Measurements from ENCODE around the gene CLRN3. TPM values are rescaled to one million over a fixed set of nuclear protein-coding genes. Genes with fewer than 3 reads are reported as not detected.

CLRN3 gene
- polyA plus RNA-seq, 2 donors = not detected

GRCh38 chr10:127853868-127854768, 38.6 kb downstream of the CLRN3 start:
- 32 to 38% methylated on average over 19 of the region's 19 CpGs for WGBS, 2 donors
- H3K4me3 ChIP-seq (ENCODE audit: low read depth in 1 of 2, low read length in 2 of 2) = no peak overlapping the region
- no peaks in the 10 kb centered on the region for H3K9me3 ChIP-seq (ENCODE audit: control insufficient read depth in 2 of 2, insufficient read depth in 1 of 2, low read depth in 1 of 2, low read length in 1 of 2)
- H3K4me1 ChIP-seq (ENCODE audit: control insufficient read depth in 2 of 2, insufficient read depth in 2 of 2, low read length in 1 of 2) = no peaks in the 10 kb centered on the region
- no peaks in the 10 kb centered on the region for H3K36me3 ChIP-seq (ENCODE audit: control insufficient read depth in 2 of 2, insufficient read depth in 2 of 2, low read length in 1 of 2)
- H3K27ac ChIP-seq (ENCODE audit: low read depth in 2 of 2, low read length in 1 of 2) = no peak overlapping the region
- no peaks in the 10 kb centered on the region for H3K27me3 ChIP-seq (ENCODE audit: control insufficient read depth in 1 of 2, insufficient read depth in 2 of 2, low read length in 2 of 2)

- Histone ChIP-seq H3K36me3 (ENCODE audit: control insufficient read depth in 2 of 2, insufficient read depth in 2 of 2, low read length in 1 of 2) (no peaks in the 10 kb centered on the region), H3K9me3 (ENCODE audit: control insufficient read depth in 2 of 2, insufficient read depth in 1 of 2, low read depth in 1 of 2, low read length in 1 of 2) (no peaks in the 10 kb centered on the region), H3K27ac (ENCODE audit: low read depth in 2 of 2, low read length in 1 of 2) (no peak overlapping the region), H3K4me3 (ENCODE audit: low read depth in 1 of 2, low read length in 2 of 2) (no peak overlapping the region), H3K27me3 (ENCODE audit: control insufficient read depth in 1 of 2, insufficient read depth in 2 of 2, low read length in 2 of 2) (no peaks in the 10 kb centered on the region), H3K4me1 (ENCODE audit: control insufficient read depth in 2 of 2, insufficient read depth in 2 of 2, low read length in 1 of 2) (no peaks in the 10 kb centered on the region)
- WGBS, 2 donors = 76 to 82% methylated on average over 7 of the region's 7 CpGs
These were observed 40.3 kb downstream of the CLRN3 start for GRCh38 chr10:127852456-127852855.

DNA sequence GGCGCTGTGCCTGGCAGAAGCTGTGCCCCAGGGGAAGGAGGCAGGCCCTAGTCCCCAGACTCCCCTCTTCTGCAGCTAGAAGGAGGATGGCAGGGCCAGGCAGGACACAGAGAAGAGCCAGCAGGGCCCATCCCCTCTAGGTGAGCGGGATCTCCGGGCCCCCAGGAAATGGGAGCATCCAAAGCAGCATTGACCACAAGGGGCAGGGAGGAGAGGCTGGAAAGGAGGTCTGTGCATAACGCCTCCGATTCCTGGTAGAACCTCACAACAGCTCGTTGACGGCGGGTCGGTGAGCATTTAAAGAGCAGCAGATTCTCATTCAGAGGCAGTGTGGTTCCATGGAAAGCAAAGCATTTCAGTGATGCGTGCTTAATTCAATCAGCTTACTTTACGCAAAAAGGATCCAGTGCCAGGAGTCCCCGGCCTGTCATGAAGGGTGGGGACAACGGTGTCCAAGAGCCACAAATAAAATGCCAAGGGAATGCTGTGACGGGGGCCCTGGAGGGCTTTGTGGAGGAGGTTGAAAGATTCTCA, 41.0 kb downstream of the CLRN3 start:
- Histone ChIP-seq H3K9me3 (ENCODE audit: control insufficient read depth in 2 of 2, insufficient read depth in 1 of 2, low read depth in 1 of 2, low read length in 1 of 2) (no peaks in the 10 kb centered on the region), H3K27ac (ENCODE audit: low read depth in 2 of 2, low read length in 1 of 2) (no peak overlapping the region), H3K4me3 (ENCODE audit: low read depth in 1 of 2, low read length in 2 of 2) (no peak overlapping the region), H3K27me3 (ENCODE audit: control insufficient read depth in 1 of 2, insufficient read depth in 2 of 2, low read length in 2 of 2) (no peaks in the 10 kb centered on the region), H3K36me3 (ENCODE audit: control insufficient read depth in 2 of 2, insufficient read depth in 2 of 2, low read length in 1 of 2) (no peaks in the 10 kb centered on the region), H3K4me1 (ENCODE audit: control insufficient read depth in 2 of 2, insufficient read depth in 2 of 2, low read length in 1 of 2) (no peaks in the 10 kb centered on the region)
- 83 to 85% methylated on average over 14 of the region's 14 CpGs for WGBS, 2 donors

DNA sequence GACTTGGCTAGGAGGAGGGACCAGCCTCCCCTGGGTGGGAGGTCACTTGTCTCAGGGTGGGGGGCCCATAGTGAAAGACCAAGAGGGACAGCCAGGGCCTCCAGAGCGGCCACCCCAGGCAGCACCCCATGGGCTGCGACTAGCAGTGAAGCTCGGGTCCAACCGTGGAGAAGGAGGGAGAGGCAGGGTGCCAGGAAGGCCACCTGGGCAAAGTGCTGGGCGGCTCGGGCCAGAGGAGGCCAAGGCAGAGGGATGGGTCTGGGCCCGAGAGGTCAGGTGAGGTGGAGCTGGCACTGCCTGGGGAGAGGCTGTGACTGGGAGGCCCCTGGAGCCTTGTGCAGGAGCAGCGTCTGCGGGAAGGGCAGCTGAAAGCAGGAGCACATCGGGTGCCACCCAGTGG, 41.8 kb downstream of the CLRN3 start:
- no peaks in the 10 kb centered on the region for H3K9me3 ChIP-seq (ENCODE audit: control insufficient read depth in 2 of 2, insufficient read depth in 1 of 2, low read depth in 1 of 2, low read length in 1 of 2)
- no peaks in the 10 kb centered on the region for H3K36me3 ChIP-seq (ENCODE audit: control insufficient read depth in 2 of 2, insufficient read depth in 2 of 2, low read length in 1 of 2)
- H3K4me3 ChIP-seq (ENCODE audit: low read depth in 1 of 2, low read length in 2 of 2) = no peak overlapping the region
- no peak overlapping the region for H3K27ac ChIP-seq (ENCODE audit: low read depth in 2 of 2, low read length in 1 of 2)
- WGBS, 2 donors = 77% methylated on average over 10 of the region's 10 CpGs
- H3K27me3 ChIP-seq (ENCODE audit: control insufficient read depth in 1 of 2, insufficient read depth in 2 of 2, low read length in 2 of 2) = no peaks in the 10 kb centered on the region
- no peaks in the 10 kb centered on the region for H3K4me1 ChIP-seq (ENCODE audit: control insufficient read depth in 2 of 2, insufficient read depth in 2 of 2, low read length in 1 of 2)

- Histone ChIP-seq H3K9me3 (ENCODE audit: control insufficient read depth in 2 of 2, insufficient read depth in 1 of 2, low read depth in 1 of 2, low read length in 1 of 2) (no peaks in the 10 kb centered on the region), H3K36me3 (ENCODE audit: control insufficient read depth in 2 of 2, insufficient read depth in 2 of 2, low read length in 1 of 2) (no peaks in the 10 kb centered on the region), H3K4me3 (ENCODE audit: low read depth in 1 of 2, low read length in 2 of 2) (no peak overlapping the region), H3K27me3 (ENCODE audit: control insufficient read depth in 1 of 2, insufficient read depth in 2 of 2, low read length in 2 of 2) (no peaks in the 10 kb centered on the region), H3K27ac (ENCODE audit: low read depth in 2 of 2, low read length in 1 of 2) (no peak overlapping the region), H3K4me1 (ENCODE audit: control insufficient read depth in 2 of 2, insufficient read depth in 2 of 2, low read length in 1 of 2) (no peaks in the 10 kb centered on the region)
- WGBS, 2 donors = 40 to 50% methylated on average over 8 of the region's 8 CpGs
These were observed 42.8 kb downstream of the CLRN3 start for GRCh38 chr10:127849921-127850320.

GRCh38 chr10:127849224-127849623, 43.5 kb downstream of the CLRN3 start:
- H3K9me3 ChIP-seq (ENCODE audit: control insufficient read depth in 2 of 2, insufficient read depth in 1 of 2, low read depth in 1 of 2, low read length in 1 of 2) = no peaks in the 10 kb centered on the region
- H3K27me3 ChIP-seq (ENCODE audit: control insufficient read depth in 1 of 2, insufficient read depth in 2 of 2, low read length in 2 of 2) = no peaks in the 10 kb centered on the region
- H3K4me3 ChIP-seq (ENCODE audit: low read depth in 1 of 2, low read length in 2 of 2) = no peak overlapping the region
- no peak overlapping the region for H3K27ac ChIP-seq (ENCODE audit: low read depth in 2 of 2, low read length in 1 of 2)
- no peaks in the 10 kb centered on the region for H3K4me1 ChIP-seq (ENCODE audit: control insufficient read depth in 2 of 2, insufficient read depth in 2 of 2, low read length in 1 of 2)
- WGBS, 2 donors = 88 to 94% methylated on average over 8 of the region's 8 CpGs
- H3K36me3 ChIP-seq (ENCODE audit: control insufficient read depth in 2 of 2, insufficient read depth in 2 of 2, low read length in 1 of 2) = no peaks in the 10 kb centered on the region

GRCh38 chr10:127848226-127848625, 44.5 kb downstream of the CLRN3 start:
- Histone ChIP-seq H3K4me1 (ENCODE audit: control insufficient read depth in 2 of 2, insufficient read depth in 2 of 2, low read length in 1 of 2) (no peaks in the 10 kb centered on the region), H3K9me3 (ENCODE audit: control insufficient read depth in 2 of 2, insufficient read depth in 1 of 2, low read depth in 1 of 2, low read length in 1 of 2) (no peaks in the 10 kb centered on the region), H3K36me3 (ENCODE audit: control insufficient read depth in 2 of 2, insufficient read depth in 2 of 2, low read length in 1 of 2) (no peaks in the 10 kb centered on the region), H3K27me3 (ENCODE audit: control insufficient read depth in 1 of 2, insufficient read depth in 2 of 2, low read length in 2 of 2) (no peaks in the 10 kb centered on the region), H3K27ac (ENCODE audit: low read depth in 2 of 2, low read length in 1 of 2) (no peak overlapping the region), H3K4me3 (ENCODE audit: low read depth in 1 of 2, low read length in 2 of 2) (no peak overlapping the region)
- WGBS, 2 donors = 80 to 84% methylated on average over 6 of the region's 6 CpGs

- no peaks in the 10 kb centered on the region for H3K27me3 ChIP-seq (ENCODE audit: control insufficient read depth in 1 of 2, insufficient read depth in 2 of 2, low read length in 2 of 2)
- no peak overlapping the region for H3K4me3 ChIP-seq (ENCODE audit: low read depth in 1 of 2, low read length in 2 of 2)
- no peaks in the 10 kb centered on the region for H3K4me1 ChIP-seq (ENCODE audit: control insufficient read depth in 2 of 2, insufficient read depth in 2 of 2, low read length in 1 of 2)
- H3K36me3 ChIP-seq (ENCODE audit: control insufficient read depth in 2 of 2, insufficient read depth in 2 of 2, low read length in 1 of 2) = no peaks in the 10 kb centered on the region
- H3K27ac ChIP-seq (ENCODE audit: low read depth in 2 of 2, low read length in 1 of 2) = no peak overlapping the region
- H3K9me3 ChIP-seq (ENCODE audit: control insufficient read depth in 2 of 2, insufficient read depth in 1 of 2, low read depth in 1 of 2, low read length in 1 of 2) = no peaks in the 10 kb centered on the region
- WGBS, 2 donors = 58 to 66% methylated on average over 6 to 7 of the region's 7 CpGs
These were observed 47.0 kb downstream of the CLRN3 start for GRCh38 chr10:127845756-127846155.

- Histone ChIP-seq H3K4me3 (ENCODE audit: low read depth in 1 of 2, low read length in 2 of 2) (no peak overlapping the region), H3K4me1 (ENCODE audit: control insufficient read depth in 2 of 2, insufficient read depth in 2 of 2, low read length in 1 of 2) (no peaks in the 10 kb centered on the region), H3K36me3 (ENCODE audit: control insufficient read depth in 2 of 2, insufficient read depth in 2 of 2, low read length in 1 of 2) (no peaks in the 10 kb centered on the region), H3K27ac (ENCODE audit: low read depth in 2 of 2, low read length in 1 of 2) (no peak overlapping the region), H3K9me3 (ENCODE audit: control insufficient read depth in 2 of 2, insufficient read depth in 1 of 2, low read depth in 1 of 2, low read length in 1 of 2) (no peaks in the 10 kb centered on the region), H3K27me3 (ENCODE audit: control insufficient read depth in 1 of 2, insufficient read depth in 2 of 2, low read length in 2 of 2) (no peaks in the 10 kb centered on the region)
- WGBS, 2 donors = 80 to 86% methylated on average over 13 of the region's 13 CpGs
These were observed 51.9 kb downstream of the CLRN3 start for GRCh38 chr10:127840884-127841283.

- H3K27ac ChIP-seq (ENCODE audit: low read depth in 2 of 2, low read length in 1 of 2) = no peak overlapping the region
- 56 to 62% methylated on average over 6 of the region's 6 CpGs for WGBS, 2 donors
- no peak overlapping the region for H3K4me3 ChIP-seq (ENCODE audit: low read depth in 1 of 2, low read length in 2 of 2)
- peaks cover 0 to 2% of the 10 kb centered on the region in 2 donors for H3K4me1 ChIP-seq (ENCODE audit: control insufficient read depth in 2 of 2, insufficient read depth in 2 of 2, low read length in 1 of 2)
- H3K27me3 ChIP-seq (ENCODE audit: control insufficient read depth in 1 of 2, insufficient read depth in 2 of 2, low read length in 2 of 2) = no peaks in the 10 kb centered on the region
- H3K9me3 ChIP-seq (ENCODE audit: control insufficient read depth in 2 of 2, insufficient read depth in 1 of 2, low read depth in 1 of 2, low read length in 1 of 2) = no peaks in the 10 kb centered on the region
- H3K36me3 ChIP-seq (ENCODE audit: control insufficient read depth in 2 of 2, insufficient read depth in 2 of 2, low read length in 1 of 2) = no peaks in the 10 kb centered on the region
These were observed 55.8 kb downstream of the CLRN3 start for GRCh38 chr10:127836966-127837365.
